GM23338 (cell line): ENCODE measurements around the gene MAPK7.

Experiments used
- EZH2 ChIP-seq: fragments of 200-600 bp; sonication (generic); IDR thresholded peaks from one replicate; pipeline ENCODE4 v1.8.0; 2017; ENCODE audit warnings: antibody characterized with exemption, mild to moderate bottlenecking, low read depth; ENCODE audit not compliant: unreplicated experiment
- EZH2phosphoT487 ChIP-seq: fragments of 200-600 bp; sonication (generic); IDR thresholded peaks from one replicate; pipeline ENCODE4 v1.8.1; 2018; ENCODE audit warnings: antibody characterized with exemption; ENCODE audit not compliant: unreplicated experiment
- JUNB ChIP-seq: IDR thresholded peaks from one replicate; pipeline ENCODE4 v1.6.1; 2016; ENCODE audit warnings: antibody characterized with exemption; ENCODE audit not compliant: unreplicated experiment
- POLR2AphosphoS5 ChIP-seq: IDR thresholded peaks from 2 replicates; pipeline ENCODE4 v1.6.1; 2016; ENCODE audit warnings: antibody characterized with exemption, low read depth
- STAT1 ChIP-seq: IDR thresholded peaks from one replicate; pipeline ENCODE4 v1.6.1; 2016; ENCODE audit warnings: antibody characterized with exemption; ENCODE audit not compliant: unreplicated experiment
- TF ChIP-seq, protein P1 (sequence below), 2 experiments: fragments of 200-600 bp in 1 of 2; sonication (generic) in 1 of 2; conservative IDR thresholded peaks; 2 replicates each; pipeline versions ENCODE4 v1.5.1 to v1.6.1; 2016 to 2017; ENCODE audit warnings: antibody characterized with exemption in 2 of 2, low read depth in 2 of 2, mild to moderate bottlenecking in 2 of 2, moderate library complexity in 1 of 2
- TF ChIP-seq, protein P2 (sequence below): IDR thresholded peaks from one replicate; pipeline ENCODE4 v1.6.1; 2018; ENCODE audit warnings: antibody characterized with exemption; ENCODE audit not compliant: unreplicated experiment
- TF ChIP-seq, protein P3 (sequence below): IDR thresholded peaks from 2 replicates; pipeline ENCODE4 v1.6.1; 2016; ENCODE audit warnings: antibody characterized with exemption

DNA sequence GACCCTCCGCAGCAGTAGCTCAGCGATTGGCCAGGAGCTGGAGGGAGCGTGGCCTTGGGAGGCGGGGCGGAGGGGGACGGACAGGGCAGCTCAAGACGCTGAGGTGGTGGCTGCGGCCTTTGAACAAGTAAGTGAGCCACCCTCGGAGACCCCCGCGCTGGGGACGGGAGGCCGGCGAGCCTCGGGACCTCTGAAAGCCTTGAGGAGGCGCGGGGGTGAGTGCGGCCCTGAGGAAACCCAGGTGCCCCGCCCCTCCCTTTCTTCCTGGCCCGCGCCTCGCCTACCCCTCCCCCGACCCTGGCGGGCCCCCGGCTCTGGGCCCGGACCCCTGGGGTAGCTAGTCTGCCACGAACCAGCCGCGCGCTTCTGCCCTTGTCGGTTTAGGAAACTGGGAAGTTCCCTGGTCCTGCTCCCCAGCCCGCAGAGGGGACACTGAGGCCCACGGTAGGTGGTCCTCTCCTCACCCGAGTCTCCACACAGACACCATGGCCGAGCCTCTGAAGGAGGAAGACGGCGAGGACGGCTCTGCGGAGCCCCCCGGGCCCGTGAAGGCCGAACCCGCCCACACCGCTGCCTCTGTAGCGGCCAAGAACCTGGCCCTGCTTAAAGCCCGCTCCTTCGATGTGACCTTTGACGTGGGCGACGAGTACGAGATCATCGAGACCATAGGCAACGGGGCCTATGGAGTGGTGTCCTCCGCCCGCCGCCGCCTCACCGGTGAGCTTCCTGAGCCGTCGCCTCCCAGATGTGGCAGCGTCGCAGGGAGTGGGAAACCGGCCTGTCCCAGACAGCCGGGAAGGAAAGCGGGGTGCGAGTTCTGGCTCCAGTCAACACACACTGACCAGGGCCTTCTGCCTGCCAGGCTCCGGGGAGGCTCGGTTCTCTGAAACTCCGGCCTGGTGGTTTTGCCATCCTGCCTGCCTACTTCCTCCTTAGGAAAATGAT is at the start of gene MAPK7:
- TF ChIP-seq, protein P1, sequence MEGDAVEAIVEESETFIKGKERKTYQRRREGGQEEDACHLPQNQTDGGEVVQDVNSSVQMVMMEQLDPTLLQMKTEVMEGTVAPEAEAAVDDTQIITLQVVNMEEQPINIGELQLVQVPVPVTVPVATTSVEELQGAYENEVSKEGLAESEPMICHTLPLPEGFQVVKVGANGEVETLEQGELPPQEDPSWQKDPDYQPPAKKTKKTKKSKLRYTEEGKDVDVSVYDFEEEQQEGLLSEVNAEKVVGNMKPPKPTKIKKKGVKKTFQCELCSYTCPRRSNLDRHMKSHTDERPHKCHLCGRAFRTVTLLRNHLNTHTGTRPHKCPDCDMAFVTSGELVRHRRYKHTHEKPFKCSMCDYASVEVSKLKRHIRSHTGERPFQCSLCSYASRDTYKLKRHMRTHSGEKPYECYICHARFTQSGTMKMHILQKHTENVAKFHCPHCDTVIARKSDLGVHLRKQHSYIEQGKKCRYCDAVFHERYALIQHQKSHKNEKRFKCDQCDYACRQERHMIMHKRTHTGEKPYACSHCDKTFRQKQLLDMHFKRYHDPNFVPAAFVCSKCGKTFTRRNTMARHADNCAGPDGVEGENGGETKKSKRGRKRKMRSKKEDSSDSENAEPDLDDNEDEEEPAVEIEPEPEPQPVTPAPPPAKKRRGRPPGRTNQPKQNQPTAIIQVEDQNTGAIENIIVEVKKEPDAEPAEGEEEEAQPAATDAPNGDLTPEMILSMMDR (conservative IDR thresholded peaks at IDR 0.05; ENCODE audit: low read depth in 2 of 2) = no peak
- no peak; the same call in 1 of the 2 replicates for TF ChIP-seq POLR2AphosphoS5
- TF ChIP-seq, protein P2, sequence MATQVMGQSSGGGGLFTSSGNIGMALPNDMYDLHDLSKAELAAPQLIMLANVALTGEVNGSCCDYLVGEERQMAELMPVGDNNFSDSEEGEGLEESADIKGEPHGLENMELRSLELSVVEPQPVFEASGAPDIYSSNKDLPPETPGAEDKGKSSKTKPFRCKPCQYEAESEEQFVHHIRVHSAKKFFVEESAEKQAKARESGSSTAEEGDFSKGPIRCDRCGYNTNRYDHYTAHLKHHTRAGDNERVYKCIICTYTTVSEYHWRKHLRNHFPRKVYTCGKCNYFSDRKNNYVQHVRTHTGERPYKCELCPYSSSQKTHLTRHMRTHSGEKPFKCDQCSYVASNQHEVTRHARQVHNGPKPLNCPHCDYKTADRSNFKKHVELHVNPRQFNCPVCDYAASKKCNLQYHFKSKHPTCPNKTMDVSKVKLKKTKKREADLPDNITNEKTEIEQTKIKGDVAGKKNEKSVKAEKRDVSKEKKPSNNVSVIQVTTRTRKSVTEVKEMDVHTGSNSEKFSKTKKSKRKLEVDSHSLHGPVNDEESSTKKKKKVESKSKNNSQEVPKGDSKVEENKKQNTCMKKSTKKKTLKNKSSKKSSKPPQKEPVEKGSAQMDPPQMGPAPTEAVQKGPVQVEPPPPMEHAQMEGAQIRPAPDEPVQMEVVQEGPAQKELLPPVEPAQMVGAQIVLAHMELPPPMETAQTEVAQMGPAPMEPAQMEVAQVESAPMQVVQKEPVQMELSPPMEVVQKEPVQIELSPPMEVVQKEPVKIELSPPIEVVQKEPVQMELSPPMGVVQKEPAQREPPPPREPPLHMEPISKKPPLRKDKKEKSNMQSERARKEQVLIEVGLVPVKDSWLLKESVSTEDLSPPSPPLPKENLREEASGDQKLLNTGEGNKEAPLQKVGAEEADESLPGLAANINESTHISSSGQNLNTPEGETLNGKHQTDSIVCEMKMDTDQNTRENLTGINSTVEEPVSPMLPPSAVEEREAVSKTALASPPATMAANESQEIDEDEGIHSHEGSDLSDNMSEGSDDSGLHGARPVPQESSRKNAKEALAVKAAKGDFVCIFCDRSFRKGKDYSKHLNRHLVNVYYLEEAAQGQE = no peak
- TF ChIP-seq EZH2 = no peak
- TF ChIP-seq, protein P3, sequence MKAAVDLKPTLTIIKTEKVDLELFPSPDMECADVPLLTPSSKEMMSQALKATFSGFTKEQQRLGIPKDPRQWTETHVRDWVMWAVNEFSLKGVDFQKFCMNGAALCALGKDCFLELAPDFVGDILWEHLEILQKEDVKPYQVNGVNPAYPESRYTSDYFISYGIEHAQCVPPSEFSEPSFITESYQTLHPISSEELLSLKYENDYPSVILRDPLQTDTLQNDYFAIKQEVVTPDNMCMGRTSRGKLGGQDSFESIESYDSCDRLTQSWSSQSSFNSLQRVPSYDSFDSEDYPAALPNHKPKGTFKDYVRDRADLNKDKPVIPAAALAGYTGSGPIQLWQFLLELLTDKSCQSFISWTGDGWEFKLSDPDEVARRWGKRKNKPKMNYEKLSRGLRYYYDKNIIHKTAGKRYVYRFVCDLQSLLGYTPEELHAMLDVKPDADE = no peak
- TF ChIP-seq EZH2phosphoT487 = no peak
- no peak for TF ChIP-seq STAT1
- TF ChIP-seq JUNB = no peak
